ENCODE measurements around the gene SCTR. TPM values are rescaled to one million over a fixed set of nuclear protein-coding genes. Genes with fewer than 3 reads are reported as not detected.

The SCTR gene
- total and polyA plus RNA-seq, 2 donors (not counting 1 experiment from before 2014, with no cell fraction given), result not detected

GRCh38 chr2:119462574-119462973 lies 61.7 kb downstream of the SCTR start:
- no peak overlapping the region for H3K4me3 Mint-ChIP-seq
- 93% methylated on average over 7 of the region's 7 CpGs for WGBS (ENCODE audit: insufficient coverage)
- ATAC-seq (ENCODE audit: low read depth) (no peak), DNase-seq (no peak)
- Histone ChIP-seq H3K9me3 (ENCODE audit: control extremely low read depth in 1 of 3, control insufficient read depth in 2 of 3, insufficient read depth in 1 of 3, low read length in 2 of 3) (no peaks in the 10 kb centered on the region), H3K4me1 (ENCODE audit: control insufficient read depth in 2 of 2, insufficient read depth in 2 of 2, low read length in 2 of 2) (no peaks in the 10 kb centered on the region), H3K4me3 (ENCODE audit: control extremely low read depth in 1 of 5, extremely low read depth in 1 of 5, insufficient read depth in 1 of 5, low read depth in 2 of 5, low read length in 4 of 5) (no peak overlapping the region), H3K27me3 (replicated peaks in 1 of 4; ENCODE audit: control extremely low read depth in 1 of 4, control insufficient read depth in 3 of 4, insufficient read depth in 4 of 4, low read length in 3 of 4) (no peaks in the 10 kb centered on the region), H3K36me3 (replicated peaks in 1 of 2; ENCODE audit: control extremely low read depth in 1 of 2, control insufficient read depth in 1 of 2, extremely low read depth in 1 of 2, insufficient read depth in 2 of 2, low read length in 1 of 2) (no peaks in the 10 kb centered on the region), H2AFZ (ENCODE audit: insufficient read depth, low read depth, low read length, poor library complexity, severe bottlenecking) (no peak overlapping the region), H3K79me2 (ENCODE audit: control insufficient read depth, insufficient read depth, low read length) (no peaks in the 10 kb centered on the region), H4K20me1 (ENCODE audit: control insufficient read depth, insufficient read depth, low read length, poor library complexity, severe bottlenecking) (no peaks in the 10 kb centered on the region), H3K27ac (ENCODE audit: low read length in 2 of 2) (no peak overlapping the region), H3K4me2 (replicated peaks; ENCODE audit: low read depth, low read length, poor library complexity, severe bottlenecking) (no peak overlapping the region), H3K9ac (ENCODE audit: low read length) (no peak overlapping the region)
- no peak overlapping the region for H3K27ac Mint-ChIP-seq
- no peaks in the 10 kb centered on the region for H3K9me3 Mint-ChIP-seq (ENCODE audit: insufficient read depth)
- CTCF ChIA-PET, result interaction anchor here (0.5 to 1.2 kb wide), 2 partner anchors 11 to 56 kb away, joined by 3 read pairs; no protein-coding TSS in a partner anchor
- intact Hi-C loops (cut with micrococcal nuclease), result no loop called here
- H3K27me3 Mint-ChIP-seq, result no peaks in the 10 kb centered on the region
- TF ChIP-seq EZH2 (IDR thresholded peaks at IDR 0.05; ENCODE audit: borderline replicate concordance, insufficient read depth, low read depth, low read length, poor library complexity, severe bottlenecking) (no peak), CTCF (IDR thresholded peaks at IDR 0.05) (no peak)
- no peaks in the 10 kb centered on the region for H3K4me1 Mint-ChIP-seq
- POLR2A ChIA-PET, result no interaction called here

DNA sequence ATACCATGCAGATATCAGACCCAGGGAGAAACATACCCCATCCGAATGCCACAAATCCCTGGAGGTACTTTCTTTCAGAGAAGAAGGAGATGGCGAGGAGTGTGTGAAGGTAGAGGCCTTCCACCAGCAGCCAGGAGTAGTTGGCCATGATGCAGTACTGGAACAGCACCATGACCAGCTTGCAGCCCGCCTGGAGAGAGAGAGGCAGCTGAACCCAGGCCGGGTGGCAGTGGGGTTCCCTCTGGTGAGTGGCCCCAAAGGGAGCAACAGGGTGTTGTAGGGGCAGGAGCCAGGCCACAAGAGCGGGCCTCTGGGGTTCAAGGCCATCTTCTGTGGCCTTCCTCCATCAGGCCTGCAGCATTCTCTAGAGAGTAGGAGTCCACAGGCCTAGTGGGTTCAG lies 62.5 kb downstream of the SCTR start:
- Histone ChIP-seq H3K4me1 (ENCODE audit: control insufficient read depth in 2 of 2, insufficient read depth in 2 of 2, low read length in 2 of 2) (no peaks in the 10 kb centered on the region), H2AFZ (ENCODE audit: insufficient read depth, low read depth, low read length, poor library complexity, severe bottlenecking) (no peak overlapping the region), H3K4me3 (ENCODE audit: control extremely low read depth in 1 of 5, extremely low read depth in 1 of 5, insufficient read depth in 1 of 5, low read depth in 2 of 5, low read length in 4 of 5) (no peak overlapping the region), H3K27ac (ENCODE audit: low read length in 2 of 2) (no peak overlapping the region), H3K9ac (ENCODE audit: low read length) (no peak overlapping the region), H4K20me1 (ENCODE audit: control insufficient read depth, insufficient read depth, low read length, poor library complexity, severe bottlenecking) (no peaks in the 10 kb centered on the region), H3K9me3 (ENCODE audit: control extremely low read depth in 1 of 3, control insufficient read depth in 2 of 3, insufficient read depth in 1 of 3, low read length in 2 of 3) (no peaks in the 10 kb centered on the region), H3K79me2 (ENCODE audit: control insufficient read depth, insufficient read depth, low read length) (no peaks in the 10 kb centered on the region), H3K36me3 (replicated peaks in 1 of 2; ENCODE audit: control extremely low read depth in 1 of 2, control insufficient read depth in 1 of 2, extremely low read depth in 1 of 2, insufficient read depth in 2 of 2, low read length in 1 of 2) (no peaks in the 10 kb centered on the region), H3K27me3 (replicated peaks in 1 of 4; ENCODE audit: control extremely low read depth in 1 of 4, control insufficient read depth in 3 of 4, insufficient read depth in 4 of 4, low read length in 3 of 4) (no peaks in the 10 kb centered on the region), H3K4me2 (replicated peaks; ENCODE audit: low read depth, low read length, poor library complexity, severe bottlenecking) (no peak overlapping the region)
- ChIA-PET POLR2A (no interaction called here), CTCF (interaction anchor here (0.5 kb wide), 1 partner anchor 11 kb away, joined by 3 read pairs; no protein-coding TSS in a partner anchor)
- Mint-ChIP-seq H3K4me1 (no peaks in the 10 kb centered on the region), H3K27ac (no peak overlapping the region), H3K9me3 (ENCODE audit: insufficient read depth) (no peaks in the 10 kb centered on the region), H3K4me3 (no peak overlapping the region), H3K27me3 (peaks cover under 1% of the 10 kb centered on the region)
- no peak for ATAC-seq (ENCODE audit: low read depth)
- no peak for DNase-seq
- WGBS (ENCODE audit: insufficient coverage), result 96% methylated on average over 4 of the region's 5 CpGs
- TF ChIP-seq CTCF (IDR thresholded peaks at IDR 0.05) (no peak), EZH2 (IDR thresholded peaks at IDR 0.05; ENCODE audit: borderline replicate concordance, insufficient read depth, low read depth, low read length, poor library complexity, severe bottlenecking) (no peak)
- intact Hi-C loops (cut with micrococcal nuclease), result no loop called here
